ENCODE data around the gene STX7. TPM values are rescaled to one million over a fixed set of nuclear protein-coding genes. Genes with fewer than 3 reads are reported as not detected.

The STX7 gene
- total and polyA plus RNA-seq, 9 donors = 21.3 to 57.2 (median 44.0) TPM

DNA sequence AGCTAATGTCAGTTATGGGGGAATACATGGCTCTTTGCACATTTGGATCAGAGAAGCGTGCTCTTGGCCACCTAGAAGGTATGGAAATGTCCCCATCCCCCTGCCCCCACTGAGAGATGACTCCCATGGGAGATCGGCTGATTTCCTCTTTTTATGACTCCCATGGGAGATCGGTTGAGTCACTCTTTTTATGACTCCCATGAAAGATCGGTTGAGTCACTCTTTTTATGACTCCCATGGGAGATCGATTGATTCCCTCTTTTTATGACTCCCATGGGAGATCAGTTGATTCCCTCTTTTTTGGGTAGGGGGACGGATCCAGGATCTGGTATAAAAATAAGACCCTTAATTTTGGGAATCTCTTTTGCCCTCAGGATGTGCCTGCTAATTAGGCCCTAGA, 14.9 kb upstream of the STX7 start:
- H3K4me3 ChIP-seq = no peak overlapping the region
- intact Hi-C loops (cut with DNase I) = no loop called here

DNA sequence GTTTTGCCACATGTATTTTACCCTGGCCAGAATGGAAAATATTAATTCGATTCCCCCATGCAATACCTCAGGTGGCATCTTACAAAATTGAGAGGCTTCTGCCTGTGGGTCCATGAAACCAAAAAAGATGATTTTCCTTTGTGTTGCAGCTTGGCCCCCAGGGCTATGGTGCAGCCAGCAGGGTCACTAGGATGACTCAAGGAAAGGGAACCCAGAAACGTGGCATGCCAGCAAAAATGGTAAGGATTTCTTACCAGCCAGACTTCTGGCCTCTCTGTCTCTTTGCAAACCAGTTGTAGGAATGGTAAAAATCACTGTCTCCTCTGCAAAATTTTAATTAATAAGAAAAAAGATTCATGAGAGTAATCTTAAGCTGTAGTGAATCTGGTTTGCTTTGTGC, 13.5 kb upstream of the STX7 start:
- intact Hi-C loops (cut with DNase I) = no loop called here
- no peak overlapping the region for H3K4me3 ChIP-seq
- no peak for DNase-seq

More for the DNA sequence above, 14.9 kb upstream of the STX7 start:
- Histone ChIP-seq H3K4me1 (ENCODE audit: insufficient read depth) (no peaks in the 10 kb centered on the region), H3K9me3 (no peaks in the 10 kb centered on the region), H3K27ac (no peak overlapping the region), H3K27me3 (no peaks in the 10 kb centered on the region), H3K36me3 (no peaks in the 10 kb centered on the region)
- TF ChIP-seq POLR2A (IDR thresholded peaks at IDR 0.05) = no peak
- TF ChIP-seq, protein P1, sequence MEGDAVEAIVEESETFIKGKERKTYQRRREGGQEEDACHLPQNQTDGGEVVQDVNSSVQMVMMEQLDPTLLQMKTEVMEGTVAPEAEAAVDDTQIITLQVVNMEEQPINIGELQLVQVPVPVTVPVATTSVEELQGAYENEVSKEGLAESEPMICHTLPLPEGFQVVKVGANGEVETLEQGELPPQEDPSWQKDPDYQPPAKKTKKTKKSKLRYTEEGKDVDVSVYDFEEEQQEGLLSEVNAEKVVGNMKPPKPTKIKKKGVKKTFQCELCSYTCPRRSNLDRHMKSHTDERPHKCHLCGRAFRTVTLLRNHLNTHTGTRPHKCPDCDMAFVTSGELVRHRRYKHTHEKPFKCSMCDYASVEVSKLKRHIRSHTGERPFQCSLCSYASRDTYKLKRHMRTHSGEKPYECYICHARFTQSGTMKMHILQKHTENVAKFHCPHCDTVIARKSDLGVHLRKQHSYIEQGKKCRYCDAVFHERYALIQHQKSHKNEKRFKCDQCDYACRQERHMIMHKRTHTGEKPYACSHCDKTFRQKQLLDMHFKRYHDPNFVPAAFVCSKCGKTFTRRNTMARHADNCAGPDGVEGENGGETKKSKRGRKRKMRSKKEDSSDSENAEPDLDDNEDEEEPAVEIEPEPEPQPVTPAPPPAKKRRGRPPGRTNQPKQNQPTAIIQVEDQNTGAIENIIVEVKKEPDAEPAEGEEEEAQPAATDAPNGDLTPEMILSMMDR (IDR thresholded peaks at IDR 0.05) = no peak
- TF ChIP-seq EP300 (IDR thresholded peaks at IDR 0.05) = no peak
- DNase-seq = no peak
- 79 to 85% (median 80%) methylated on average over 6 of the region's 6 CpGs for WGBS, 3 donors

DNA sequence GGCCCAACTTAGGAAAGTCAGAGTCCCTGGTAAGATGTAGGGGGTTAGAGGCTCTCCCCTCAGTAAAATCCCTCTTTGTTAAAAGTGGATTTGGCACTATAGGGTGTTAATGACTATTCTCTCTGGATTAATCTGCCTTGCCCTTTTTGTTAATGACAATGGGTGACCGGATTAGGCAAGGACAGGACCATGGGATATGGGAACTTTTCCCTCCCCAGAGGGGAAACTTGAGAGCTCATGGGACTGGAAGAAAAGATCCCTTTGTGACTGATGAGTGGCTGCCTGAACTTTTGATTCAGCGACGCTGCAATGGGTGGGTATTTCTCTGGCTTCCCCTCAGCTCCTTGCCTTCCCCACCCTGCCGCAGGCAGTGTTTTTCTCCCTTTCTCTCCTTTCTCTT, 12.9 kb upstream of the STX7 start:
- intact Hi-C loops (cut with DNase I) = no loop called here
- DNase-seq = no peak
- no peaks in the 10 kb centered on the region for H3K27me3 ChIP-seq
- 63 to 84% (median 69%) methylated on average over 4 of the region's 4 CpGs for WGBS, 3 donors
- H3K27ac ChIP-seq = no peak overlapping the region
- H3K9me3 ChIP-seq = no peaks in the 10 kb centered on the region
- TF ChIP-seq POLR2A (IDR thresholded peaks at IDR 0.05) = no peak
- TF ChIP-seq, protein P1 (IDR thresholded peaks at IDR 0.05) = no peak
- no peak for TF ChIP-seq EP300 (IDR thresholded peaks at IDR 0.05)
- no peak overlapping the region for H3K4me3 ChIP-seq
- no peaks in the 10 kb centered on the region for H3K4me1 ChIP-seq (ENCODE audit: insufficient read depth)
- H3K36me3 ChIP-seq = no peaks in the 10 kb centered on the region

More for the DNA sequence above, 13.5 kb upstream of the STX7 start:
- WGBS, 3 donors = 57 to 68% (median 67%) methylated on average over 2 of the region's 2 CpGs
- Histone ChIP-seq H3K4me1 (ENCODE audit: insufficient read depth) (no peaks in the 10 kb centered on the region), H3K27me3 (no peaks in the 10 kb centered on the region), H3K9me3 (no peaks in the 10 kb centered on the region), H3K27ac (no peak overlapping the region), H3K36me3 (no peaks in the 10 kb centered on the region)
- no peak for TF ChIP-seq EP300 (IDR thresholded peaks at IDR 0.05)
- TF ChIP-seq POLR2A (IDR thresholded peaks at IDR 0.05) = no peak
- TF ChIP-seq, protein P1 (IDR thresholded peaks at IDR 0.05) = no peak

DNA sequence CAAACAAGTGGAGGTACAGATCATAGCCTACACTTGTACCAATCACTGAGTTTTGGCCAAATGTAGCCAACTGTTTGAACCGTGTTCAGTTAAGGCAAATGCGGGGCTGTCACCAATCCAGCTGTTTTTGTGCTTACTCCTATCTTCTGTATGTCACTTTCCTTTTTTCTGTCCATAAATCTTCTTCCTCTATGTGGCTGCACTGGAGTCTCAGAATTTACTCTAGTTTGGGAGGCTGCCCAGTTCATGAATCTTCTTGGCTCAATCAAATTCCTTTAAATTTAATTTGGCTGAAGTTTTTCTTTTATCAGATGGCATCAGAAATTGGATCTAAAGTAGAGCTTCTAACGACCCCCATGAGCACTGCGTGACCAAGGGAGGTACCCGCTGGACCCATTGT, 11.7 kb upstream of the STX7 start:
- H3K36me3 ChIP-seq = no peaks in the 10 kb centered on the region
- 70 to 81% (median 73%) methylated on average over 5 of the region's 5 CpGs for WGBS, 3 donors
- intact Hi-C loops (cut with DNase I) = no loop called here
- no peak overlapping the region for H3K4me3 ChIP-seq
- DNase-seq = no peak
- no peaks in the 10 kb centered on the region for H3K9me3 ChIP-seq
- TF ChIP-seq POLR2A (IDR thresholded peaks at IDR 0.05) = no peak
- TF ChIP-seq, protein P1 (IDR thresholded peaks at IDR 0.05) = no peak
- no peak for TF ChIP-seq EP300 (IDR thresholded peaks at IDR 0.05)
- H3K4me1 ChIP-seq (ENCODE audit: insufficient read depth) = no peaks in the 10 kb centered on the region
- no peak overlapping the region for H3K27ac ChIP-seq
- H3K27me3 ChIP-seq = no peaks in the 10 kb centered on the region
